ENCODE data around the gene TLE3.

Gene TLE3

DNA sequence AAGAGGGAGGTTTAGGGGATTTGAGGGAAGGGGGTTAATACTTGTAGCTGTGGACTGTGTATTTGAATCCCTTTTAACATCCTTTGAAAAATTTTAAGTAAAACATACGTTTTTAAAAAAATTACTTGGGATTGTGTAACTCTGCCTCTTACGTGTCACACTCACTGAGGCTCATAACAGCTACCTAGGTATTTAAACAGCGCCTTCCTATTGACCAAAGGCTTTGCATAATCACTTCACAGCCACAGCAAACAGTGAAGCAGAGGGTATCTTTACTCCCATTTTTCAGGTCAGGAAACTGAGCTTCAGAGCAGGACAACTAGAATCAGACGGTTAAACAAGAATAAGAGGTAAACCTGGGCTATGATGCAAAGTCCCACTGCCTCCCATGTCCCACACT, 95.9 kb downstream of the TLE3 start:
- DNase-seq (ENCODE audit: low spot score): no peak

DNA sequence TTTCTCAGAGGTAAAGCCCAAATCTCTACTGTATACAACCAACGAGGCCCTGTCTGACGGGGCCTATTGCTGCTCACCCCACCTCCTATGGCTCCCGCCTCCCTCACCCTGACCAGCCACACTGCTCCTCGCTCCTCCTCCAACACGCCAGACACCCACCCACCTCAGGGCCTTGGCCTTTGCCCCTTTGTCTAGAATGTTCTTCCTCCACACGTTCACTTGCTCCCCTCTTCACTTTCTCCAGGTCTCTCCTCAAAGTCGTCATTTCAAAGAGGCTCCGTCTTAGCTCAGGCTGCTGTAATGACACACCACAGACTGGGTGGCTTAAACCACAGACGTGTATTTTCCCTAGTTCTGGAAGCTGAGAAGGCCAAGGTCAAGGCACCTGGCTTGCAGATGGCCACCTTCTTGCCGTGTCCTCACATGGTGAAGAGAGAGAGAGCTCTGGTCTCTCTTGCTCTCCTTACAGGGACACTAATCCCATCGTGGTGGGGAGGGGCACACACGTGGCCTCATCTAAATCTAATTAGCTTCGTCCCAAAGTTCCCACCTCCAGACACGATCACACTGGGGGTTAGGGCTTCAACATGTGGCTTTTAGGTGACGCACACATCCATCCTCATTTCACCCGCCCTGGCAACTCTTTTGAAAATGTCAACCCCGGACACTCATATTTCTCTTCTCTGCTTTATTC, 98.2 kb downstream of the TLE3 start:
- no peak for DNase-seq (ENCODE audit: low spot score)

GRCh38 chr15:69998541-69999391, 99.0 kb downstream of the TLE3 start:
- no peak for DNase-seq (ENCODE audit: low spot score)

DNA sequence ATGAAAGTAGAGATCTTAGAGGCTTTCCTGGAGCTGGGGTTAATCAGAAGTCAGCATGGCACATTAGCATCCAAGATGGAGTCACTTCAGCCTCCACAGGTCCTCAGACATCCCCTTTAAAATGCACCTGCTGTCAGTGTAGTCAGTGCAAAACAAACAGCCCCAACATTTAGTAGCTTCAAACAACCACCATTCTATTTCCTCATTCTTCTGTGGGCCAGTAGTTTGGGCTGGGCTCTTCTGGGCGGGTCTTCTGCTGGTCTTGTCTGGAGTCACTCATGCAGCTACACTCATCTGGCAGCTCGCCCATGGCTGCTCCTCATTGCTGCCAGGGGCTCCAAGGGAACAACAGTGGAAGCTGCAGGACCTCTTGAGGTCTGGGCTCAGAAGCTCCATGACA, 99.9 kb downstream of the TLE3 start:
- no peak for DNase-seq (ENCODE audit: low spot score)
